Dedifferentiated amniotic fluid mesenchymal stem cell (primary cell): ENCODE results near the gene PLXDC2.

Experiments
- DNase-seq: peaks from one replicate; pipeline ENCODE4 v3.0.0-alpha.2; 2016; ENCODE audit errors: extremely low spot score

PLXDC2 gene

GRCh38 chr10:19857876-19858275 is 41.6 kb downstream of the PLXDC2 start:
- DNase-seq: no peak

DNA sequence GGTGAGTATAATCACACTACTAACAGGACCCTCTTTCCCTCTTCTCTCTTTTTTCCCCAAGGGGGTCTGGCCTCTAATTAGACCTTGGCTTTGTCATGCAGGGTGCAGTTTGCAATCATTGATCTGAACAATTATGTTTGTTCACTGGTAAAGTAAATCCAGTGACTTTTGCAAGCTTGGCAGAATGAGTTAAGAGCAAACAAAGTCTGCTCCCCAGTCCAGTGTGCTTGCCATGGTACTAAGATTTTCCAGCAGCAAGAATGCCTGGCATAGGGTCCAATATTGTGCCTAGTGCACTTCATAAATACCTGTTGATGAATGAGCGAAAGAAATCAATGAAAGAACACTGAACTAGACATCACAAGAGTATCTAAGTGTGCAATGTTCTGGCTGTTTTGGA is 43.9 kb downstream of the PLXDC2 start:
- no peak for DNase-seq

- DNase-seq: no peak
Observed at GRCh38 chr10:19862811-19863515, 46.7 kb downstream of the PLXDC2 start.

- DNase-seq: no peak
Observed at GRCh38 chr10:19865676-19866075, 49.4 kb downstream of the PLXDC2 start.

DNA sequence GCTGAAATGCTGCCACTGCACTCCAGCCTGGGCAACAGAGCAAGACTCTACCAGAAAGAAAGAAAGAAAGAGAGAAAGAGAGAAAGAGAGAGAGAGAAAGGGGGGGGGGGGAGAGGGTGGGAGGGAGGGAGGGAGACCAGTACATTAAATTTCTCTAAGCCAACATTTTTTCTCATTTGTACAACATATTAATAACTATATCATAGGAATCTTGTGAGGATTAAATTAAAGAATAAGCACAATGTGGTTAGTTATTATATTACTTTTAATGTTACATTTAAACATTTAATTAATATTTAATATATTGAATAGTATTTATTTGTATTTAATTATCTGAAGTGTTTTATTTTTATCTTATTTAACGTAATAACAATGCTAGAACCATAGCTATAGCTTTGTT is 53.1 kb downstream of the PLXDC2 start:
- DNase-seq: no peak

DNA sequence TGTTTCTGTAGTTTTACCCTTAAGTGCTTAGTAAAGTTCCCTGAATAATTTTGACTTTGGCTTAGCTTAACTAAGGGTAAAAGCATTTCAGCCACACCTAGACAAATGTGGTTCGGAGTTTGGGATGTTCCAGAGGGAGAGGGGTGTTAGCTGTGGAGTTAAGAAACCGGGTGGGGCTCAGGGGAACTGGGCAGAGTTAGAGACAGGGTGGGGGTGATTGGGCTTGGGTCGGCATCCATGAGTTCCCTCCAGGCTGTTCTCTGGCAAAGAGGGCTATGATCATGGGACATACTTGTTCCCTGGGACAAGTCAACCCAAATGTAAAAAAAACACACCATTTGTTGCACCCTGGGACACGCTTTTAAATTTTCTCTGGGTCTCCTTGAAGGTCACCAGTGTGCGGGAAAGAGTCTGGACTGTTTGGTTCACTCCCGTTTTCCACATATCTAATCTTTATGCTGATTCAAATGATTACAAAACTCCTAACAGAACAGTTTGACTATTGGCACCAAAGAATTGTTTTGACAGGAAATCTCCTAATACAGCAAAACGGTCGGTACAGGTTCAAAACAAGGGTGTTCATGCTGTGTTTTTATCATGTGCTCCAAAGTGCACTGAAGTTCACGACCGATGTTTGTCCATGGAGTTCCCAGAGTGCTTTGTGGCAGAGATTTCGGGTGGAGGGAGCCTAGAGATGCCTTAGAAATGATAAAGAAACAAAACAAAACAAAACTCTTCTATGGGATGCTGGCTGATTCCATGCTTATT is 56.5 kb downstream of the PLXDC2 start:
- no peak for DNase-seq

GRCh38 chr10:19874190-19874589 is 58.0 kb downstream of the PLXDC2 start:
- DNase-seq: no peak

DNA sequence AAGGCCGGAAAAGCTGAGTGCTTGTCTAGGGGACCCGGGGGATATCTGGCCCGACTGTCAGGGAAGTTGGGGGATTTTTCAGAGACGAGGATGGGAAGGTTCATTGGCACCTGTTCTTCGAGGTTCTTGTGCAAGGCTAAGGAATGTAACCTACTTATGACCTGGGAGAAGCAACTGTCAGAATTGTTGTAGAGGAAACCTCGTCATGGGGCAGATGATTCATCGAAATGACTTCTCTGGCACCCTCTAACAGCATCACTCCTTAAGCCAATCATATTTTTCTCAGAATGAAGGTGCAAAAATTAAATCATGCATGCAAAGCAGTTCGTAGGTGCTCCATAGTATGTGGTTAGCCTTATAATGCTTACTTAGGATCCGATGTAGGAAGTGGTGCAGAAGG is 58.6 kb downstream of the PLXDC2 start:
- DNase-seq: no peak

DNA sequence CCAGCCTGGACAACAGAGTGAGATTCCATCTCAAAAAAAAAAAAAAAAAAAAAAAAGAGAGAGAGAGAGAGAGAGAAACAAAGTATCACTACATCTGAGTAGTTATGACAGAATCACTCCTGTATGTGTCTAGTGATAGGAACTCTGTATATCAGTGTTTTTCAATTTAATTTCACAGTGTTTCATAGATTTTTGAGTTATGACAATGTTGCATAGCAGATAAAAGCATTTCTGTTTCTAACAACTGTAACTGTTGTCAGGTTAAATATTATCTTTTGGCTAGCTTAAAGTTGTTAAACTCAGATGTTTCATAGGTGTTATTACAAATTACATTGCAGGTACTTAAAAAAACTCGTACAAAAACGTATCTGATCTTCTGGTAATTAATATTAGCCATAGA is 60.3 kb downstream of the PLXDC2 start:
- no peak for DNase-seq

GRCh38 chr10:19877466-19878255 is 61.4 kb downstream of the PLXDC2 start:
- no peak for DNase-seq

GRCh38 chr10:19882621-19883020 is 66.4 kb downstream of the PLXDC2 start:
- DNase-seq: no peak

DNA sequence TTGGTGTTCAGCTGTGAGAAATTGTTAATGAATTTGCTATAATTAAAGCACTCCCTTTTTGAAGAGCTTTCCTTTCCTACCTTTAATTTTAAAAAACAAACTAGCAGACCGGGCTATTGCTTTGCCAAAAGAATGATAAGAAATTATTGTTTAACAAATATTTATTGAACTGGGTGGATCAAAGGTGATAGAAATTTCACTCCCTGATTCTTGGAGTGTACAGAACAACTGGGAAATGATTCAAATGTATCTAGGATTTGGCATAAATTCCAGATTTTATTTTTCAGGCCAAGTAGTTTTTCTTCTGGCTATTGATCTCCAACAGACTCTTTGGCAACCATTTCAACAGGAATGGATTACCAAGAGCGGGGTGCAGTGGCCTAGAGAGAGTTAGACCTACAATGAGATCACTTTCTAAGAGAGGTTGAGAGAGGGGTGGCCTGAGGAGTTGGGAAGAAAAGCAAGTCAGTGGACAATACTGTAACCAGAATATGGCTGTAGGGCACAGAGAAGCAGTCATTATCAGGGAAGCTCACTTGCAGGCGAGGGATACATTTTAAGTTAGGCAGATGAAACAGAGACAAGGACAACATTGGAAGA is 71.9 kb downstream of the PLXDC2 start:
- no peak for DNase-seq

DNA sequence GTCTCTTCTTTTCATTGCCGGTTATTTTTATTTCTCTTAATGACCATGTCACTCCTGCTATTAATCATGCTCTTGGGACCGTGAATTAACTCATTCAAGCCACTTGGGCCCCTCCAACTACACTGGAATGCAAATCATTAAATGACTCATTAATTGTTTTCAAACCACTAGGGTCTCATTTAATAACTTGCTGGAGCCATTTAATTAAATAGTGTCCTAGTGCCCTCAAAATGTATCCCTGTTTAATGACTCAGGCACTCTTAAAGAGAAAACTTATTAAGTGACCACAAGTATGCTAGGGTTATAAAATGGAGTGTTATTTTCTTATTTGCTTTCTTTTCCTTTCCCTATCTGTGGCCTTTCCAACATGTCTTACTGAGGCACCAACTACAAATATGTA is 73.0 kb downstream of the PLXDC2 start:
- no peak for DNase-seq

GRCh38 chr10:19891429-19891828 is 75.2 kb downstream of the PLXDC2 start:
- no peak for DNase-seq

DNA sequence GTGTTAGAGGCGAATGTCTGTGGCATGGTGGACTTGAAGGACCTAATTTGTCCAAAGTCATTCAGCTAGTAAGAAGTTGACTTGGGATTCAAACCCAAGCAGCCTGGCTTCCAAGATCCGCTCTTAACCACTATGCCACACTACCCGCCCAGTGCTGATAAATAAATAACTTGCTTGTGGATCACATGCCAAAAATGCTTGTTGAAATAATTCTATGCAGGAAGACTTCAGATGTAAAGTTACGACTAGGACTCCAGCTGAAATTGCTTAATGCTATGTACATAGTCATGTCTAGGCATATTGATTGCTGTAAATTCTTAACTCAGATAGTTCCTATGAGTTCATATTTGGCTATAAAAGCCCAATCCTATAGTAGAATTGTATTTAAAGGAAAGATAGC is 76.0 kb downstream of the PLXDC2 start:
- DNase-seq: no peak

GRCh38 chr10:19892677-19893076 is 76.4 kb downstream of the PLXDC2 start:
- DNase-seq: no peak

GRCh38 chr10:19895500-19895899 is 79.3 kb downstream of the PLXDC2 start:
- no peak for DNase-seq

GRCh38 chr10:19902456-19902855 is 86.2 kb downstream of the PLXDC2 start:
- DNase-seq: no peak

DNA sequence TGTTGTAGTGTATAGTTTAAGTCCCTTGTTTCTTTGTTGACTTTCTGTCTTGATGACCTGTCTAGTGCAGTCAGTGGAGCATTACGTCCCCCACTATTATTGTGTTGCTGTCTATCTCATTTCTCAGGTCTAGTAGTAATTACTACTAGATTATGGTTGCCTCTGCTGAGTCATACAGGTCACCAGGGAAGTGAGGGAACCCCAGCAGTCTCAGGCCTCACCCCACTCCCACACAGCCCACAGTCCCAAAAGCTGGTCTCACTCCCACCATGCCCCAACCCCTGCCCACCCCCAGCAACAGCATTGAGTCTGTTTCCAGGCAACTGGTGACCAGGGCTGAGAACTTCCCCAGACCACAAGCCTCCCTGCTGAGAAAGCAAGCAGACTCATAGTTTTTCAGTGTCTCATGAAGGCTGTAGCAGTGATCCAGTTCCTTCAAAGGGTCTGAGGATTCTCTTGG is 88.0 kb downstream of the PLXDC2 start:
- no peak for DNase-seq

- no peak for DNase-seq
Observed at GRCh38 chr10:19906108-19906791, 90.0 kb downstream of the PLXDC2 start.

- DNase-seq: no peak
Observed at GRCh38 chr10:19908991-19909696, 92.9 kb downstream of the PLXDC2 start.
